Vagina (tissue), 2 donors: ENCODE data around the gene VTCN1. TPM values are rescaled to one million over a fixed set of nuclear protein-coding genes. Genes with fewer than 3 reads are reported as not detected.

ENCODE experiments used
- DNase-seq, 2 donors: peaks; one replicate each; pipeline ENCODE4 v3.0.0-alpha.2; 2017; ENCODE audit errors: extremely low spot score in 2 of 2
- H3K27ac ChIP-seq: fragments of 200-600 bp; sonication (generic); one replicate; pipeline ENCODE4 v1.5.1; 2019
- H3K27me3 ChIP-seq: fragments of 200-600 bp; sonication (generic); one replicate; pipeline ENCODE4 v1.5.1; 2019
- H3K36me3 ChIP-seq, 2 donors: fragments of 200-600 bp; sonication (generic); one replicate each; pipeline ENCODE4 v1.5.1; 2017 to 2019
- H3K4me1 ChIP-seq: fragments of 200-600 bp; sonication (generic); one replicate; pipeline ENCODE4 v1.5.1; 2019
- H3K4me3 ChIP-seq, 2 donors: fragments of 200-600 bp; sonication (generic); 1 replicate in 1 of 2; 2 replicates in 1 of 2; pipeline ENCODE4 v1.5.1; 2016 to 2019
- H3K9me3 ChIP-seq: fragments of 200-600 bp; sonication (generic); one replicate; pipeline ENCODE4 v1.5.1; 2019
- POLR2A ChIP-seq, 2 donors: fragments of 450-650 bp; IDR thresholded peaks; one replicate each; pipeline ENCODE4 v1.6.1; 2017; ENCODE audit warnings: antibody characterized with exemption in 2 of 2, mild to moderate bottlenecking in 2 of 2, moderate library complexity in 2 of 2
- POLR2AphosphoS5 ChIP-seq, 2 donors: sonication (generic); formaldehyde crosslinking; IDR thresholded peaks; one replicate each; pipeline ENCODE4 v1.9.0; 2017; ENCODE audit warnings: antibody characterized with exemption in 2 of 2, mild to moderate bottlenecking in 2 of 2, low read depth in 1 of 2; ENCODE audit not compliant: insufficient read depth in 1 of 2
- intact Hi-C: fragments of 100-400 bp; cut with DNase I; formaldehyde crosslinking; loops from one replicate; pipeline ENCODE4 v1.15.1; 2023
- total RNA-seq: library from RNA; depleted of rRNA; stranded (reverse); fragments of >200 nt; gene quantifications from one replicate; pipeline ENCODE4 v1.2.3, GENCODE V29; 2016
- TF ChIP-seq, protein P1 (sequence below), 3 experiments: fragments of 450-650 bp in 2 of 3; fragments of 200-600 bp in 1 of 3; sonication (generic) in 1 of 3; IDR thresholded peaks; one replicate each; pipeline ENCODE4 v1.5.1; 2017 to 2019; ENCODE audit warnings: antibody characterized with exemption in 3 of 3, mild to moderate bottlenecking in 2 of 3, moderate library complexity in 2 of 3

VTCN1 gene
- total RNA-seq, 1 donor from 2014 or later, result not detected

DNA sequence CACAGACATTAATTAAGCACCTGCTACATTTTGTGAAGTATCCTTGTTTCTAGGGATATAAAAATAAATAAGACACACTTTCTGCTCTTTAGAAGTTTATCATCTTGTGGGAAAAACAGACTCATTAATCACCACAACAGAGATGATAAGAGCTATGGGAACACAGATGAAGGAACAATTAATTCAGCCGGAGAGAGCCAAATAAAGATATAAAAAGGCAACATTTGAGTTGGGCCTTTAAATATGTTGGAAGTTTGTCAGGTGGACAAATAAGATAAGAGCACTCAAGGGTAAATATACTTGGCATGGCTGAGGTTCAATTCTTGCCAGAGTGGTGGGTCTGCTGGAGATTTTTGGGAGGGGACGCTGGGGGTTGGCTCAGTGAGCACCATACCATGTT is 34.2 kb upstream of the VTCN1 start:
- TF ChIP-seq POLR2AphosphoS5 (IDR thresholded peaks at IDR 0.05; ENCODE audit: insufficient read depth in 1 of 2, low read depth in 1 of 2), result no peak
- TF ChIP-seq, protein P1, sequence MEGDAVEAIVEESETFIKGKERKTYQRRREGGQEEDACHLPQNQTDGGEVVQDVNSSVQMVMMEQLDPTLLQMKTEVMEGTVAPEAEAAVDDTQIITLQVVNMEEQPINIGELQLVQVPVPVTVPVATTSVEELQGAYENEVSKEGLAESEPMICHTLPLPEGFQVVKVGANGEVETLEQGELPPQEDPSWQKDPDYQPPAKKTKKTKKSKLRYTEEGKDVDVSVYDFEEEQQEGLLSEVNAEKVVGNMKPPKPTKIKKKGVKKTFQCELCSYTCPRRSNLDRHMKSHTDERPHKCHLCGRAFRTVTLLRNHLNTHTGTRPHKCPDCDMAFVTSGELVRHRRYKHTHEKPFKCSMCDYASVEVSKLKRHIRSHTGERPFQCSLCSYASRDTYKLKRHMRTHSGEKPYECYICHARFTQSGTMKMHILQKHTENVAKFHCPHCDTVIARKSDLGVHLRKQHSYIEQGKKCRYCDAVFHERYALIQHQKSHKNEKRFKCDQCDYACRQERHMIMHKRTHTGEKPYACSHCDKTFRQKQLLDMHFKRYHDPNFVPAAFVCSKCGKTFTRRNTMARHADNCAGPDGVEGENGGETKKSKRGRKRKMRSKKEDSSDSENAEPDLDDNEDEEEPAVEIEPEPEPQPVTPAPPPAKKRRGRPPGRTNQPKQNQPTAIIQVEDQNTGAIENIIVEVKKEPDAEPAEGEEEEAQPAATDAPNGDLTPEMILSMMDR (IDR thresholded peaks at IDR 0.05), result no peak
- no peak for DNase-seq
- no peak overlapping the region for H3K4me3 ChIP-seq
- no peaks in the 10 kb centered on the region for H3K27me3 ChIP-seq
- no peaks in the 10 kb centered on the region for H3K4me1 ChIP-seq
- no peaks in the 10 kb centered on the region for H3K9me3 ChIP-seq
- H3K27ac ChIP-seq, result no peak overlapping the region
- no peaks in the 10 kb centered on the region for H3K36me3 ChIP-seq
- intact Hi-C loops, result no loop called here

DNA sequence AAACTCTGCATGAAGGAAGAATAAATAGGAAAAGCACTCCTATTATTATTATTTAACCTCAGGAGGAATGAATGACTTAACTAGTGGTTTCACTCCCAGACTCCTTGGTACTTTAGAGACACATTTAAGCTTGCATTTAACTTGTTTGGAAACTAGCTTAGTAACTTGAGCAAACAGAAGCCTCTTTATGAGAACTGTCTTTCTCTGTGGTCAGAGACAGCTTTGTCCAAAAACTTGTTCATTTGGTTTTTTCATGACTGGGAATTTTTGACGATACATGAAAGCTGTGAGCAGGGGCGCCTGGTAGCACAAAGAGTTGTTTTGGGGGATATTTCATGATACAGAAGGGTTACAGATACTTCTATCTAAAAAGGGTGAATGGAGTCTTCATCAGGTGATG is 33.6 kb upstream of the VTCN1 start:
- Histone ChIP-seq H3K27me3 (no peaks in the 10 kb centered on the region), H3K36me3 (no peaks in the 10 kb centered on the region), H3K4me3 (no peak overlapping the region)

DNA sequence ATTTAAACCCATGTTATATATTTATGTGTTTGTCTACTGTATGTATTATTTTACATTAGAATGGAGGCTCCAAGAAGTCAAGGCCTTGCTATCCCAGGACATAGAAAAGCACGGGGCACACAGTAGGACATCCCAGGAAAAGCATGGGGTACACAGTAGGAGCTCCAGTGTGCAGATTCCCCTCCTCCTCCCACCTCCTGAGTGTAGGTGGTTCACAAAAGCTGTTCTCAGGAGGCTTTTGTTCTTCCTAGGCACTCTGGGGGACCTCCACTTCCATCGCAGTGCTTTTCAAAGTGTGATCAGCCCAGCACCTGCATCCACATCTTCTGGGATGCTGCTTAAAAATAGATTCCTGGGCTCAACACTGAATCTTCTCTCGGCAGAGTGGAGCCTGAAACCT is 30.8 kb upstream of the VTCN1 start:
- Histone ChIP-seq H3K27ac (no peak overlapping the region), H3K27me3 (no peaks in the 10 kb centered on the region), H3K9me3 (no peaks in the 10 kb centered on the region), H3K36me3 (no peaks in the 10 kb centered on the region), H3K4me1 (peaks cover 14% of the 10 kb centered on the region), H3K4me3 (no peak overlapping the region)
- no peak for TF ChIP-seq POLR2A (IDR thresholded peaks at IDR 0.05)
- TF ChIP-seq, protein P1 (IDR thresholded peaks at IDR 0.05), result no peak
- no peak for TF ChIP-seq POLR2AphosphoS5 (IDR thresholded peaks at IDR 0.05; ENCODE audit: insufficient read depth in 1 of 2, low read depth in 1 of 2)
- no peak for DNase-seq
- intact Hi-C loops, result no loop called here

More for the DNA sequence above, 33.6 kb upstream of the VTCN1 start:
- Histone ChIP-seq H3K9me3 (no peaks in the 10 kb centered on the region), H3K27ac (no peak overlapping the region), H3K4me1 (no peaks in the 10 kb centered on the region)
- DNase-seq, result no peak
- intact Hi-C loops, result no loop called here
- TF ChIP-seq, protein P1 (IDR thresholded peaks at IDR 0.05), result no peak
- no peak for TF ChIP-seq POLR2AphosphoS5 (IDR thresholded peaks at IDR 0.05; ENCODE audit: insufficient read depth in 1 of 2, low read depth in 1 of 2)

DNA sequence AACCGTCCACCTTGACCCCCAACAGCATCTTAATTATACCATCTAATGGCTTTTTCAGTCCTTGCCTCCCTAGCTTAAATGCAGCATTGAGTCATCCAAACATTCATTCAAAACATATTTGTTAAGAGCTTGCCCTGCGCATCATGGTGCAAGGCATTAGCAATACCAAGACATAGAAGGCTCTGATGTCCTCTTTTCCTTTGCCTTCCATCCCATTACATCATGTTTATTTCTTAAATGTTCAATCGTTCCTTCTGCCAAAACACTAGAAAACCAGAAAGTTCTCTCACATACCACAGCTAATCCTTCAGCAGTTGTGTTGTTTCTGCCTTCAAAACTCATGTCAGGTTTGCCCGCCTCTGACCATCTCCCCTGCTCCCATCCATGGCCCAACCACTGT is 29.8 kb upstream of the VTCN1 start:
- H3K27me3 ChIP-seq, result no peaks in the 10 kb centered on the region
- TF ChIP-seq, protein P1 (IDR thresholded peaks at IDR 0.05), result no peak
- TF ChIP-seq POLR2AphosphoS5 (IDR thresholded peaks at IDR 0.05; ENCODE audit: insufficient read depth in 1 of 2, low read depth in 1 of 2) (no peak), POLR2A (IDR thresholded peaks at IDR 0.05) (no peak)
- intact Hi-C loops, result no loop called here
- H3K9me3 ChIP-seq, result no peaks in the 10 kb centered on the region
- DNase-seq, result no peak
- H3K36me3 ChIP-seq, result no peaks in the 10 kb centered on the region
- peaks cover 14% of the 10 kb centered on the region for H3K4me1 ChIP-seq
- no peak overlapping the region for H3K27ac ChIP-seq
- no peak overlapping the region for H3K4me3 ChIP-seq

DNA sequence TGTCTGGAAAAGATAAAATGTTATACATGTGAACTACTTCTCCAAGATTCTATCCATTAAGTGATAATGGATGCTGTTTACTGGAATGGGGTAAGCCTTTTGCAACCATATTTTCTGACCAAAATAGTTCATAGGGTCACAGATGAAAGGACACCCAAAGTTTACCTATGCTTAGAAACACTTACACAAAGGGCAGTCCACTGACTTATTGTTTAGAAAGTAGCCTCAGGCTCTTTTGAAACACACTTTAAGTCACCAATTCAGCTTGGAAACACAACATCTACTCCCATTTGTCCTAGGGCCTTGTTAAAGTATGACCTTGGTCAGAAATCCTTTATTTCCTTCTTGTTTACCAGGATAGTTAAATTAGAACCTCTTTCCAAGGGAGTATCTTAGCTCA is 28.7 kb upstream of the VTCN1 start:
- peaks cover 14% of the 10 kb centered on the region for H3K4me1 ChIP-seq
- H3K36me3 ChIP-seq, result no peaks in the 10 kb centered on the region
- TF ChIP-seq, protein P1 (IDR thresholded peaks at IDR 0.05), result no peak
- TF ChIP-seq POLR2AphosphoS5 (IDR thresholded peaks at IDR 0.05; ENCODE audit: insufficient read depth in 1 of 2, low read depth in 1 of 2), result no peak
- TF ChIP-seq POLR2A (IDR thresholded peaks at IDR 0.05), result no peak
- intact Hi-C loops, result no loop called here
- no peak overlapping the region for H3K27ac ChIP-seq
- no peaks in the 10 kb centered on the region for H3K9me3 ChIP-seq
- no peak overlapping the region for H3K4me3 ChIP-seq
- no peaks in the 10 kb centered on the region for H3K27me3 ChIP-seq
- no peak for DNase-seq
